GM04504 (cell line): Measurements from ENCODE around the gene TDP1.
"Not testable (repeated sequence)": the region's sequence is repeated elsewhere in the genome, so short reads cannot be mapped to it uniquely, and the experiment has no call there.

Experiments used
- DNase-seq: peaks from one replicate; pipeline ENCODE4 v3.0.0-alpha.2; 2012; ENCODE audit warnings: low read depth

Gene TDP1

DNA sequence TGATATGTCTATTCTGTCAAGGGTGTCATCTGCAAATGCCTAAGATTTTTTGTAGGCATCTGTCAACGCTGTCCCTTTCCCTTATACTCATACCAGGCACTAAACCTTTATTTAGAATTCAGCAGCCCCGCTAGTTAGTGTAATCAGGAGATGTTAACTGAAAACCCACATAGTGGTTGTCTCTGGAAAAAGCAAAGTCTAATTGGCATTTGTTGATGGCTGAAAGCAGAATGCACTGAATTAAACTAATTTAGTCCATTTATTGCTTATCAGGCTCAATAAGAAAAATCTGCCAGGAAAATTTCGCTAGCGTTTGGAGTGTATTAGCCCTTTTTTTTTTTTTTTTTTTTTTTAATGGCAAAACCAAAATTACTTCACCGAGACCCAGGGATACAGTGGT, 34.5 kb downstream of the TDP1 start:
- DNase-seq = no peak

DNA sequence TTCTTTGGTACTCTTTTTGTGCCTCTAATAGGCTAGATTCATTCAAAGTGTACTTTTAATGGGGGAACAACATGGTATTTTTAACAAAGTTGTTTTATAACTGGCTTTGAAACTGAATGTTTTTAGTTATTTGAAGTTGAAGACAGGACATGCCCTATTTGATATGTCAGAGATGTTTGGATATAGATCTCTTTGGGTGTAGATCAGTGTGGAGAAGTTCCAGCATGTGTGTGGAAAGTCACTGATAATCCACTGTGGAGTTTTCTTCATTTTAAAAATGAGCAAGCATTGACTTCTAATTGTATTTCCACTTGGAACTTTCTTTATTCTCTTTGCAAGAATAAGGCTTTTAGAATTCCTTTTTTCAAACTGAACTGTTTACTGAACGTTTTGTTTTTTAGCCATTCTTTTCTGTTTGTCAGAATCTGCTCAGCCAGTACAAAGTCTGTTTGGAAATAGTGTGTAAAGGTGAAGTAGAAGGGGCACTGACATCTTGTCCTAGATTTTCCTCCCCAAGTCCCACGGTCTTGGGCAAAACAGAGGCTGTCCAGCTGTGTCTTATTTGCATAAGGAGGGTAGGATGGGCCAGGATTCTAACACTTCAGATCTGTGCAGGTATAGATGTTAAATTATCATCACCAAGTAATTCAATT, 35.0 kb downstream of the TDP1 start:
- DNase-seq = no peak

DNA sequence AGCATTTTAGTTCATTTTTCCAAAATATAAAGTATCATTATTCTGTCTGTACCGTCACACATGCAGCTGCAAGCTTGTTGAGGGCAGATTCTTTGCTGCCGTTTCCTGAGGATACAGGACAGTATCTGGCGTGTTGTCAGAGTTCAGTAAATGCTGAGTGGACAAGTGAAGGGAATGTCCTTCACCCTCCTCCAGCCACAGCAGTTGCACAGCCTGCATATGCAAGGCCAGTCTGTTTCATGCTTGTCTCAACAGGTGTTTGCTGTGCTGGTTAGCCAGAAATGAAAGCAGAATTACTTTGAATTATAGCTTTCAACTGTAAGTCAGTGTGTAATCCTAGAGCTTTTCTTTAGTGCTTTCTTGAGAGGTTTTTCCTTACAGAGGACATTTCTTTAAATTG, 36.5 kb downstream of the TDP1 start:
- no peak for DNase-seq

DNA sequence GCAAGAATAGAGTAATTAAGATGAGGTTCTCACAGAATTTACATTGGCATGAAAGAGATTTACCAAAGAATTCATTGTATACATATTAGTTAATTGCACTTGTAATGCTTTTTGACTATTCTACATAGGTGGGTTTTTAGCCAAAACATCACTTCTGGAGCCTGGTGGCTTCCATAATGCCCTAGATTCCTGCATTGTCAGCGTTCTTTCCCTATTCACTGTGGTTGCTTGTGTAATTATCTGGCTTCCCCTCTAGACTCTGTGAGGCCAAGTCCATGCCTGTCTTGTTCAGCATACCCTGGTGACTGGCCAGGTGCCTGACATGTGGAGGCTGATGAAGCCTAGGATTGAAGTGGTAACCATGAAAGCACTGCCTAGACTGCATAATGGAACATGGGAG, 41.2 kb downstream of the TDP1 start:
- DNase-seq = no peak

DNA sequence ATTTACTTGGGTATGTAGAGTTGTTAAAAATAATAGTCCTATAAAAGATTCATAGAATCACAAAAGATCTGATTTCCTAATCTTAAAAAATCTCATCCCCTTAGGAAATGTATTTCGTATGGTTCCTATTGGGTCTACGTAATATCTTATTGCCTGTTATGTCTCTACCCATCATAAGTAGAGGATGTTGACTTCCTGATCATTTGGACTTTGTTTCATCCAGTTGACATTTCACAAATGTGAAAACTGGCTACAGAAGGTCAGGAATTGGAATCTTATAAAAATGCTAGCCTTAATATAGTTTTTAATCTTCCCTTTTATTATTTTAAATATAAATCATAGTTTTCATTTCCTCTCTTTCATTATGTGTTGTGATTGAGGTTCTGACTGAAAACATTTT, 45.2 kb downstream of the TDP1 start:
- no peak for DNase-seq

DNA sequence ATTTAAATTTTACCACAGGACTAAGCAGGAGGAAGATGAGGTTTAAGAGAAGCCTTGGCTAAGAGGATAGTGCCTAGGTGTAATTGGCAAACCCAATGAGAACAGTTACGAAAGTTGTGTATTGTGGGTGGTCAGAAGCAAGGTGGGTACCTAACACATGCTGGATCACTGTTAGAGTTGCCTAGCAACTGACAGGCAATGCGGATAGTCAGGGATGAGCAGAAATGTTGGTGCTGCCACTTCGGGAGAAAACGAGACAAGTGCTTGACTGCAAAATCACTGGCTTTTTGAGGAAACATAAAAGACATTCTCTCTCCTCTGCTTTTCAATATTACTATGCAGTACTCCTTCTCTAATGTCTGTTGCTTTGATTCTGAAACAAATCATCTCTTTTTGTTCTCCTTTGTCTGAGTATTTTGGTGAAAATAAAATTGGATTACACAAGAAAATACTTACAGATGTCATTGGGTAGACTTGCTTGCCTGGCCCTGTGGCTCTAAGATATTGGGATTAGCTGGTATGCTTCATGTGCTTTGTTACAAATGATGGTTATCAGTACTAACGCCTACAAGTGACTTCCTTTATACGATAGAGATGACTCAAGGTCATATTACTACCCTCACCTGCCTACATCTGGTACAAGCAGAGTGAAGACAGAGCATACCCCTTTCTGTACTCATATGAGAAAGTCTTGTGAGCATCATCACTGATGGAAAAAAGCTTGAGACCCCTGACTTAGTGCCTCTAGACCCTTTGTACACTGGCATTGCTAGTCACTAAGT, 48.0 kb downstream of the TDP1 start:
- DNase-seq = no peak

DNA sequence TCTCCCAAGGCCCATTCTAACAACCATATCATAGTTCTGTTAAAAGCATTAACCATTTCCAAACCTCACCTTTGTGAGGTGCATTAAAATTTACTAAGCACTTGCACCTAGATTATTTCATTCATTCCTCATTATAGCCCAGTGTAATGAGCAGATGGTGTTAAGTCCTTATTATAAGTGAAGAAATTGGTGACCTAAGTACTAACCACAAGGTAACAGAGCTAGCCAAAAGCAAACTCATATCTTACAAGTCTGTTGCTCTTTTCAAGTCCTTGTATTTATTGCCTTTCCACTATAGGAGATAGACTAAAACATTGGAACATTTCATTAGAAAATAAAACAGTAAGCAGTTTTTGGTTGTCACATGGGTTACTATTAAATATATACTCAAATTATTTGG, 49.7 kb downstream of the TDP1 start:
- no peak for DNase-seq

DNA sequence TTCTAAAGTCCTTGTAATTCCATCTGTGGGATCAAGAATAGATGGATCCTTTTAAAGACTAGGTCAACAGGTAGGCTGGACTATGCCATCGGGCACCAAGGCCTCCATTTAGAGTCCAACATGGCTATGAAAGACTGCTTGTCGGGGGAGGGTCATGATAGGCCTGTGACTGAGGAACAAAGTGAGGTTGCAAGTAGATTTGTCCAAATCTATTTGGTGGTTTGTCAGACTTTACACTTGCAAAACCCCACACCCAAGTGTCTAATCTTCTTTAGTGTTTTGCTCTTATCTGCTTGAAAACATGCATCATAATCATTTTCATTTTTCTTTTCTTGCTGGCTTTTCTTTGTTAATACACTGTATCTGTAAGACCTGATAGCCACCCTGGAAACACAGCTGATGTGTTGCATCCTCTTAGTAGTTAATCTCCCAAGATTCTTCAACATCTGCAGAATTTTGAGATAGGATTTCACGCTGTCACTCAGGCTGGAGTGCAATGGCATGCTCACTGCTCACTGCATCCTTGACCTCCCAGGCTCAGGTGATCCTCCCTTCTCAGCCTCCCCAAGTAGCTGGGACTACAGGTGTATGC, 50.3 kb downstream of the TDP1 start:
- DNase-seq = no peak

DNA sequence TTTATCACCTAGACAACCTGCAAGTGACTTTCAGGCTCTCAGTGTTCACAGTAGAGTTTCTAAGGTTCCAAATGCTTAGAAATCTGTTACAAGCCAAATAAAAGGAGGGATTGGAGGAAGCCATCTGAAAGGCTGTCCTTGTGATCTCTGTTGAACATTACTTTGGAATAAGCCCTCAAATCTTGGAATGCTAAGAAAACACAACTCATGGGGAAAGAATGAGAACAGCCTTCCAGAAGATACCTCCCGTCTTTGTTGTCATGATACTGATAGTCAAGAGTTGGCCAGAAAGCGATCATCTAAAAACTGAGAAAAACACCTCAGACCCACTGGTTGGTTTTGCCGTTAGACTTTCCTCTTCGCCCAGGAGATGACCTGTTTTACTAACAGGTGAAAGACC, 61.6 kb downstream of the TDP1 start:
- no peak for DNase-seq

DNA sequence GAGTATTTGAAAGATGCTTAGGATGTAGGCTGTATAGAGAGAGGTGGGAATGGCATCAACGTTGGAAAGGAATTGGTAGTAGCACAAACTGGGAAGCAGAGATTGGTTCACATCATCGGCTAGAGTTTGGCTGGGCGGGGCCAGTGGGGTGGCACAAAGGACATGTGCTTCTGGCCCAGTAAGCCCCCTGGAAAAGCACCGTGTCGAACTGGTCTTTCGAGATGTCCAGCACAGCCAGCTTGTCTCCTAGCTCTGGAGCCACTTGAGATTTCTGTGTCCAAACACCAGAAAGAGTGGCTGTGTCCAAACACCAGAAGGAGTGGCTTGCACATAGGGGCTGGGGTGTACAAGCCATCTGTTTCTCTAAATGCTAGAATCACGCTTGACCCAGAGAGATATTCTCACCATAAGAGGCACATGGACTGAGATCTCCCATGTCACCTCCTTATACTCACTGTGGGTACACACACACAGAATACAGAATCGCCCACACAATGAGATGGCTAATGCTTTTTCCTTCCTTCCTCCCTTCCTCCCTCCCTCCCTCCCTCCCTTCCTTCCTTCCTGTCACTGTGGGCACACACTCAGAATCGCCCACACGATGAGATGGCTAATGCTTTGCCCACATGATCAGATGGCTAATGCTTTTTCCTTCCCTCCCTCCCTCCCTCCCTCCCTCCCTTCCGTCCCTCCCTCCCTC, 64.2 kb downstream of the TDP1 start:
- DNase-seq = no peak

DNA sequence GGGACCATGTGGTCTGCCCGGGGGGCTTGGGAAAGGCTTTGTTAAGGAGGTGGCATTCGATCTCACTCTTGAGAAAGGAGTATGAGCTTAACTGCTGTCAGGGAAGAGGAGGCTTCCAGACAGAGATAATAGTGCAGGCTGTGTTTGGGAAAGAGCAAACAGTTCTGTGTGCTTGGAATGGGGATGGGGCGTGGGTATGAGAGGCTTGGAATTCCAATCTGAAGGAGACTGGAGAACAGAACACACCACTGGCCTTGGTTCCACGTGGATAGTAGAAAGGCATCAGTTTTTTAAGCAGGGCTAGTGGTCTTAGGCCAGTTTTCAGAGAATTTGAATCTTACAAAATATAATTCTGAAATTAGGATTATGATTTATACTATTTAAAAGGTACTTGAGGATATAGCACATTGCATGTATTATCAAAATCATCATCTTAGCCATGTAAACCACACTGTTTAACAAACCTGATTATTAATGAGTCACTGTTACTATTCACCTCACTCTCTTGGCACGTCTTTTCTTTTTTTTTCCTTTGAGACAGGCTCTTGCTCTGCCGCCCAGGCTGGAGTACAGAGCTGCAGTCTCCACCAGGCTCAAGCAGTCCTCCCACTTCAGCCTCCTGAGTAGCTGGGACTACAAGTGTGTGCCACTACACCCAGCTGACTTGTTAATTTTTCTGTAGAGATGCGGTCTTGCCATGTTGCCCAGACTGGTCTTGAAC, 67.6 kb downstream of the TDP1 start:
- no peak for DNase-seq

DNA sequence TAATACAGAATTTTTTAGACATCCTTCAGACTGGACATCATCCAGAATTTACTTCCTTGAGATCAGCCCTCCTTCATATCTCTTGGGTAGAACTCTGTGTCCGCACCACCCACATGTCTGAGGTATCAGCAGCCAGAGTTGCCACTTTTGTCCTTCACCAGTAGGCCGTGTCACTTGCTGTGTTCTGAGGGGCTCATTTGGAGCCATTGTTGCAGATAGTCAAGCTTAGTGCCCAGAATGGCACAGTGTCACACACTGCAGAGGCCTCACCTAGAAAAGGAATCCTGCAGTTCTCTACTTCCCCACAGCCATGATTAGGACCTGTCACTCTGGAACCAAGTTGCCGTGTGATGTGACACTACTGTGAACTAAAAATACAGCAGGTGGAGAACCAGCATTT, 69.2 kb downstream of the TDP1 start:
- DNase-seq = no peak

DNA sequence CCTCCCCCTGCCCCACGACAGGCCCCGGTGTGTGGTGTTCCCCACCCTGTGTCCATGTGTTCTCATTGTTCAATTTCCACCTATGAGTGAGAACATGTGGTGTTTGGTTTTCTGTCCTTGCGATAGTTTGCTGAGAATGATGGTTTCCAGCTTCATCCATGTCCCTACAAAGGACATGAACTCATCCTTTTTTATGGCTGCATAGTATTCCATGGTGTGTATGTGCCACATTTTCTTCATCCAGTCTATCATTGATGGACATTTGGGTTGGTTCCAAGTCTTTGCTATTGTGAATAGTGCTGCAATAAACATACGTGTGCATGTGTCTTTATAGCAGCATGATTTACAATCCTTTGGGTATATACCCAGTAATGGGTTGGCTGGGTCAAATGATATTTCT, 70.9 kb downstream of the TDP1 start:
- DNase-seq = not testable (repeated sequence)

DNA sequence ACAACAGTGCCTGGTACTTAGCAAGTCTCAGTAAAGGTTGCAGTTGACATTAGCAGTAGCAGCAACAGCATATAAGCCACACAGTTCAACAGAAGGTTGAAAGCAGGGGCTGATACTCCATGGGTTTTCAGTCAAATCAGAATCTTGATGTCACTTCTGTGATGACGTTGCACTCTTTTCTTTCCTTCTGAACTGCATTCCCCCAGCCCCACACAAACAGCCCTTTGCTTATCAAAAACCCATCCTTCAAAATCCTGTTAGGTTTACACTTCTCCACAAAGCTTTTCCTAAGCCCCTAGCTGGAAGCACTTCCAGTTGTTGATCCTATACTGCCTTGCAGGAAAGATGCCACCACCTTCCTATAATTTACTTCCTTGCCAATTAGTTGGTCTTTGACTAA, 72.1 kb downstream of the TDP1 start:
- no peak for DNase-seq

DNA sequence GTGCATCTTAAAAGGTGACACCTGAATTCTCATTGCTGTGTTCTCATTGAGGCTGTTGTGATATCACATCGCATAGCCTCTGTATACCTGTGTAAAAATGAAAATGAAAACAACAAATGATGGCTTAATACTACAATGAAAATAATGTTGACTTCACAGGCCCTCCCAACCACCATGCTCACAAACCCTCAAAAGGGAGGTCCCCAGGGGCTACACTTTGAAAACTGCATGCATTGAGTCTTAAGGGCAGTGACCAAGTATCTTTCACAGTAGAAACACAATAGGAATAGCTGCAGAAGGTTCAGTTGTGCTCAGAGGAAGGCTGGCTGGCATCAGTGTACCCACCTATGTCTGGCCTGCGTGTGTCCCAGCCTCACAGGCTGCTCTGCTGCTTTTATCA, 78.4 kb downstream of the TDP1 start:
- DNase-seq = no peak

DNA sequence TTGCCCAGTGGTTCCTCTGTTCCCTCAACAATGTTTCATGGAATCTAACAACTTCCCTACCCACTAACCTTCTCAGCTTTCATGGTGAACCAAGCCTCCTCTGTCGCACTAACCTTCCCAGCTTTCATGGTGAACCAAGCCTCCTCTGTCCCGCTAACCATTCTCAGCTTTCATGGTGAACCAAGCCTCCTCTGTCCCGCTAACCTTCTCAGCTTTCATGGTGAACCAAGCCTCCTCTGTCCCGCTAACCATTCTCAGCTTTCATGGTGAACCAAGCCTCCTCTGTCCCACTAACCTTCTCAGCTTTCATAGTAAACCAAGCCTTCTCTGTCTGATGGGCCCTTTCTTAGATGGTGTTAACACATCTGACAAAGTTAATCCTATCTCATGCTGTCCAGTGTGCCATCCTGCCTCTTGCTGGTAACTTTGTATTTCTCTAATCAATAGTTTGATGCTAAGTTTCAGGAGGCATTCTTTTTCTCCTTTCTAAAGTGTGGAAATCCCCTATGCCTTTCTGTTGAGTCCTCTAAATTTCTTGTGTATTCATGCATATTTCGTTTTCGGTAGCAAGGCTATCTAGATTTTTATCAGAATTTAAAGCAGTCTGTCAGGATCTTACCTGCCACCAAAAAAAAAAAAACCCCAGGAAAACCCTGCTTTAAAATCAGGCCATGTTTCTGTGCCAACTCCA, 79.3 kb downstream of the TDP1 start:
- DNase-seq = no peak

DNA sequence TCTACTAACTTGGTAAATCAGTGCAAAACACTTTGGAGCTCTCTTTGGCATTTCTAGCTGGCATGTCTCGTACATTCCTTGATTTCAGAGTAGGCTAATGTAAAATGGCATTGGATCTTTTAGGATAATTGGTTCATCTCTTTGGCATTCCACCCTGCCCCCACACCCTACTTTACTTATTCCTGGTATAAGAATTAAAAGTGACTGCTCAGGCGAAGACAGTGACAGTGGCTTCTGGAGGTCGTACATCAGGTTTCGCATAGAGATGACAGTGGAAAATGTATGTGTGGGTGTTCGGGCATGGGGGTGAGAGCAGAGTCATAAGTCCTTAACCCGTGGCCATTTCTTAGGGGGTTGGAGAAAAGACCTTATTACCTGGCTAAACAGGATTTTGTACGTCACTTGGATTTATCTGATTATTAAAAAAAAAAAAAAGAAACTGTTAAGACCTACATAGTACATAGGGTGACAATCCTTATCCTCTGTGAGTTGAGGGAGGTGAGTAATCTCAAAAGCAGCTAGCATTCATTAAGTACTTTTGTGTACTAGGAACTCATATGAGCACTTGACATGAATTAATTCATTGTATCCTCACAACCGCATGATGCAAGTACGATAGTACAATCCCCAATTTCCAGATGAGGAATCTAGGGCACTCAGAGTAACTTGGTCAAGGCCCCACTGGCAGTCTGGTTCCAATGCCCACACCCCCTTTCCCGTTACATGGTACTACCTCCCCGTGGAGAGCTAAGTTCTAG, 83.7 kb downstream of the TDP1 start:
- DNase-seq = no peak

DNA sequence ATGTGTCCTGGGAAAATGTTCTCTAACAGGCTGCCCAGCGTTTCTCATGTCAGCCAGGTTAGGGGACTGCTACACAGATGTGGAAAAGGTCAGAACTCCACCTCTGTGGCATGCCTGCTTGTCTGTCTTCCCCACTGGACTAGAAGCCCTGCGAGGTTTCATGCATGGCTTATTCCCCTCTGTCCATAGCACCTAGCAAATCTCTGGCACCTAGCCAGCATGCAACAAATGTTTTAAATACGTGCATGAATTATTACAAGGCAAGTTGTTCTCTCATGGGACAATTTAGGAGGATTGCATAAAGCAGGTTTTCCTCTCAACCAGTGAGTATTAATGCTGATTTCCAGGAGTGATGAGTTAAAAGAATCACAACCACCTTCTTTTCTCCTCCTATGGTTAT, 84.7 kb downstream of the TDP1 start:
- DNase-seq = no peak

DNA sequence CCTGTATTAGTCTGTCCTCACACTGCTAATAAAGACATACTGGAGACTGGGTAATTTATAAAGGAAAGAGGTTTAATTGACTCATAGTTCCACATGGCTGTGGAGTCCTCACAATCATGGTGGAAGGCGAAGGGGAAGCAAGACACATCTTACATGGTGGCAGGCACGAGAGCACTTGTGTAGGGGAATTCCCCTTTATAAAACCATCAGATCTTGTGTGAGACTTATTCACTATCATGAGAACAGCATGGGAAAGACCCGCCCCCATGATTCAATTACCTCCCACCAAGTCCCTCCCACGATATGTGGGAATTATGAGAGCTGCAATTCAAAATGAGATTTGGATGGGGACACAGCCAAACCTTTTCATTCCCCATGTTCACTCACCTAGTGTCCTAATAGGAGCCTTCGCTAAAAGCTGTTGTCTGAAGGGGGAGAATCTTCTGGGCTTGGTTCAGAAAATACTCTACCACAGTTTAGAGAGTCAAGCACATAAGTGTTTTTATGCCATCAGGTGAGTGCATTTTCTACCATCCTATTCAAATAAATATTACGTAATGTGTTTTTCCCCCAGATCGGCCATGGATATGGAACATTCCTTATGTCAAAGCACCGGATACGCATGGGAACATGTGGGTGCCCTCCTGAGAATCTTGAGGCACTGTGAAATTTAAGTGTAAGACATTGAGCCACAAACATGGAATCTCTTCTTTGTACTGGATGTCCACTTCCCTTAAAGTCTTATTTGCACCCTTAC, 86.9 kb downstream of the TDP1 start:
- no peak for DNase-seq

DNA sequence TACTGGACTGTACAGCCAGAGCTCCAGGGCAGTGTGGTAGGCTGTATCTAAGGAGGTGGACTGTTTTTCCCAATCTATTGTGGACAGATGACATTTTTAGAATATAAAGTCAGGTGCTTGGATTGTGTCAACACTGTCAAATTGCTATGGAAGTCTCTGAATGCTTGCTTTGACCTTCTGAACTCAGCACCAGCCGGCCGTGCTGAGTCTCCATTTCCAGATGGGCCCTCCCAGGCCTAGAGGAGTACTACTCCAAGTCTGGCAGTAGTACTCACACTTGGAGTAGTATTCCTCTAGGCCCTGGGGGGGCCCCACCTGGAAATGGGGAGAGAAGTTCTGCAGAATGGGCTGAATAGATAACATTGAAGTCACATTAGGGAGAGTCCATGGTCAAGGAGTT, 89.9 kb downstream of the TDP1 start:
- DNase-seq = no peak
